HepG2 (cell line): ENCODE data around the gene SELENOV. TPM values are rescaled to one million over a fixed set of nuclear protein-coding genes. Genes with fewer than 3 reads are reported as not detected.

Experiments used
- ARHGAP35 ChIP-seq: sonication (generic); formaldehyde crosslinking; IDR thresholded peaks from 2 replicates; pipeline ENCODE4 v1.9.0; 2022; ENCODE audit warnings: mild to moderate bottlenecking, inconsistent platforms, moderate library complexity, missing genetic modification reagents, borderline replicate concordance
- ESRRA ChIP-seq: sonication (generic); formaldehyde crosslinking; IDR thresholded peaks from 2 replicates; pipeline ENCODE4 v1.5.1; 2020; ENCODE audit warnings: mild to moderate bottlenecking, low read depth, missing genetic modification reagents
- EZH2 ChIP-seq: conservative IDR thresholded peaks from 2 replicates; pipeline ENCODE4 v1.6.1; 2012; ENCODE audit warnings: mild to moderate bottlenecking, low read depth, low read length, moderate library complexity
- GTF3A ChIP-seq: sonication (generic); formaldehyde crosslinking; conservative IDR thresholded peaks from 2 replicates; pipeline ENCODE4 v1.4.0; 2020; ENCODE audit warnings: mild to moderate bottlenecking, missing genetic modification reagents
- HNRNPLL ChIP-seq: fragments of 200-400 bp; formaldehyde crosslinking; IDR thresholded peaks from 2 replicates; pipeline ENCODE4 v1.6.1; 2017; ENCODE audit warnings: mild to moderate bottlenecking, low read depth, low read length; ENCODE audit not compliant: poor library complexity, severe bottlenecking
- KAT7 ChIP-seq: IDR thresholded peaks from 2 replicates; pipeline ENCODE4 v1.6.1; 2018; ENCODE audit warnings: borderline replicate concordance, missing compliant biosample characterization
- KMT2A ChIP-seq: sonication (generic); formaldehyde crosslinking; IDR thresholded peaks from 2 replicates; pipeline ENCODE4 v1.4.0; 2020; ENCODE audit warnings: missing genetic modification reagents
- NPAS2 ChIP-seq: sonication (generic); formaldehyde crosslinking; IDR thresholded peaks from 2 replicates; pipeline ENCODE4 v1.8.0; 2022; ENCODE audit warnings: mild to moderate bottlenecking, missing genetic modification reagents, borderline replicate concordance
- RARG ChIP-seq: sonication (generic); formaldehyde crosslinking; IDR thresholded peaks from 2 replicates; pipeline ENCODE4 v1.4.0; 2020; ENCODE audit warnings: low read depth, mild to moderate bottlenecking, missing genetic modification reagents
- ZNF124 ChIP-seq: sonication (generic); formaldehyde crosslinking; IDR thresholded peaks from 2 replicates; pipeline ENCODE4 v1.4.0; 2020; ENCODE audit warnings: missing genetic modification reagents
- ZNF333 ChIP-seq: sonication (generic); formaldehyde crosslinking; IDR thresholded peaks from 2 replicates; pipeline ENCODE4 v1.4.0; 2020; ENCODE audit warnings: mild to moderate bottlenecking, missing genetic modification reagents, borderline replicate concordance
- ZNF543 ChIP-seq: sonication (generic); formaldehyde crosslinking; IDR thresholded peaks from 2 replicates; pipeline ENCODE4 v1.4.0; 2020; ENCODE audit warnings: mild to moderate bottlenecking, missing genetic modification reagents
- ZNF567 ChIP-seq: sonication (generic); formaldehyde crosslinking; IDR thresholded peaks from 2 replicates; pipeline ENCODE4 v1.8.1; 2023; ENCODE audit warnings: mild to moderate bottlenecking, missing genetic modification reagents, borderline replicate concordance
- ZNF629 ChIP-seq: sonication (generic); formaldehyde crosslinking; conservative IDR thresholded peaks from 2 replicates; pipeline ENCODE4 v1.5.0; 2020; ENCODE audit warnings: missing genetic modification reagents
- ZSCAN29 ChIP-seq: sonication (generic); formaldehyde crosslinking; conservative IDR thresholded peaks from 2 replicates; pipeline ENCODE4 v1.4.0; 2020; ENCODE audit warnings: mild to moderate bottlenecking, missing genetic modification reagents
- polyA plus RNA-seq, 8 experiments: library from polyadenylated mRNA; depleted of rRNA in 3 of 8; stranded (reverse) in 7 of 8; unstranded in 1 of 8; fragments of >200 nt; fragmentation: Illumina TruSeq in 4 of 8; extraction: Trizol in 4 of 8; gene quantifications; 2 replicates each; pipeline versions ENCODE4 v1.2.1 to v1.2.3, GENCODE V29; 2011 to 2016; ENCODE audit warnings: low read depth in 4 of 8, missing spikeins in 1 of 8, mixed read lengths in 1 of 8; ENCODE audit not compliant: insufficient read depth in 1 of 8
- total RNA-seq, 5 experiments: library from RNA; depleted of rRNA; stranded (reverse); fragments of >200 nt; fragmentation: Illumina TruSeq; extraction: Trizol; gene quantifications; 2 replicates each; pipeline ENCODE4 v1.2.3, GENCODE V29; 2016; ENCODE audit warnings: low read depth in 1 of 5
- TF ChIP-seq, protein P1 (sequence below): sonication (generic); formaldehyde crosslinking; IDR thresholded peaks from 2 replicates; pipeline ENCODE4 v1.8.0; 2023; ENCODE audit warnings: mild to moderate bottlenecking, missing genetic modification reagents
- TF ChIP-seq, protein P2 (sequence below): sonication (generic); formaldehyde crosslinking; IDR thresholded peaks from 2 replicates; pipeline ENCODE4 v1.5.0; 2020; ENCODE audit warnings: missing genetic modification reagents, mild to moderate bottlenecking, borderline replicate concordance
- TF ChIP-seq, protein P3 (sequence below), 2 experiments: sonication (generic) in 1 of 2; formaldehyde crosslinking in 1 of 2; IDR thresholded peaks; 2 replicates each; pipeline versions ENCODE4 v1.4.0 to v1.6.1; 2018 to 2020; ENCODE audit warnings: missing genetic modification reagents in 2 of 2, borderline replicate concordance in 1 of 2, low read depth in 1 of 2, mild to moderate bottlenecking in 1 of 2, missing biosample characterization in 1 of 2
- TF ChIP-seq, protein P4 (sequence below): IDR thresholded peaks from 2 replicates; pipeline ENCODE4 v1.6.1; 2018; ENCODE audit warnings: missing genetic modification reagents, mild to moderate bottlenecking, missing compliant biosample characterization
- TF ChIP-seq, protein P5 (sequence below): sonication (generic); formaldehyde crosslinking; IDR thresholded peaks from 2 replicates; pipeline ENCODE4 v1.8.1; 2023; ENCODE audit warnings: mild to moderate bottlenecking, moderate library complexity, missing genetic modification reagents
- TF ChIP-seq, protein P6 (sequence below): IDR thresholded peaks from 2 replicates; pipeline ENCODE4 v1.6.1; 2016; ENCODE audit warnings: missing genetic modification reagents, missing compliant biosample characterization

Gene SELENOV
- total and polyA plus RNA-seq, 2 of the 13 experiments (the other 11 are each of a cell fraction or from before 2014, with no cell fraction given), result not detected

DNA sequence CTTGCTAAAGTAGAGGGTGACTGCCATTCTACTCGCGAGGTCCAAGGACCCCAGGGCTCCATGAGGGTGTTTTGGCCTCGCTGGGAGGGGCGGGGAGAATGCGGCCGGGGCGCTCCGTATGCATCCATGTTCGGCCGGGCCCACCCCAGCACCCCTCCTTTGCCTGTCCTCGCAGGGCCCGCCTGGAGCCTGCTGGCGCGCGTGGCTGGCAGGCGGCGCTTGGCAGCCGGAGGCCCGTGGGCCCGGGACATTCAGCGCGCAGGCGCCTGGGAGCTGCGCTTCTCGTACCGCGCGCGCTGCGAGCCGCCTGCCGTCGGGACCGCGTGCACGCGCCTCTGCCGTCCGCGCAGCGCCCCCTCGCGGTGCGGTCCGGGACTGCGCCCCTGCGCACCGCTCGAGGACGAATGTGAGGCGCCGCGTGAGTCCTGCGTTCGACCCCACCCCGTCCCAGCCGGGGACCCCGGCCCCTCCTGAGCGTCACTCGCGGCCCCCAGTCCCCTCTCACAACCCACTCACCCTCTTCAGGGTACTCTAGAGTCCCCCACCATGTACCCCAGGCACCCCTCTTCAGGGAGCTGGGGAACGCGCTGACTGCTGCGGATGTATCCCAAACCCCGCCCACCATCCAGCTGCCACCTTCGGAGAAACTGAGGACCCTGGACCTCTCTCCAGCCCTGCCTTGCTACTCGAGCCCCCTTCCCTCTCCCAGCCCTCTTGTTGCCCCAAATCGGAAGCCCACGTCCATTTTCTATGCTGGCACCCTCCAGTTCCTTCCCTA, 12.1 kb upstream of the SELENOV start (continued):
- TF ChIP-seq ZNF567 (CRISPR knock-in tag) (peak; percentile 89), ZSCAN29 (CRISPR knock-in tag) (peak; percentile 66; the same call in 1 of the 2 replicates), ZNF124 (CRISPR knock-in tag) (peak; percentile 38; the same call in 1 of the 2 replicates), KAT7 (no peak), EZH2 (no peak), RARG (0 out of 2 replicates have a peak, but pooled peaks have one; percentile 75), ZNF543 (CRISPR knock-in tag) (peak; percentile 96; the same call in 1 of the 2 replicates), GTF3A (0 out of 2 replicates have a peak, but pooled peaks have one; percentile 40), HNRNPLL (peak; percentile 51), ZNF333 (CRISPR knock-in tag) (no peak), KMT2A (0 out of 2 replicates have a peak, but pooled peaks have one; percentile 50), ESRRA (CRISPR knock-in tag) (peak; percentile 88), ZNF629 (CRISPR knock-in tag) (no peak; the same call in 1 of the 2 replicates), ARHGAP35 (CRISPR knock-in tag) (peak; percentile 63), NPAS2 (CRISPR knock-in tag) (no peak)
- TF ChIP-seq, protein P1, sequence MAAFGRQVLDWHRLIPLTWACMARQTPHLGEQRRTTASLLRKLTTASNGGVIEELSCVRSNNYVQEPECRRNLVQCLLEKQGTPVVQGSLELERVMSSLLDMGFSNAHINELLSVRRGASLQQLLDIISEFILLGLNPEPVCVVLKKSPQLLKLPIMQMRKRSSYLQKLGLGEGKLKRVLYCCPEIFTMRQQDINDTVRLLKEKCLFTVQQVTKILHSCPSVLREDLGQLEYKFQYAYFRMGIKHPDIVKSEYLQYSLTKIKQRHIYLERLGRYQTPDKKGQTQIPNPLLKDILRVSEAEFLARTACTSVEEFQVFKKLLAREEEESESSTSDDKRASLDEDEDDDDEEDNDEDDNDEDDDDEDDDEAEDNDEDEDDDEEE (CRISPR knock-in tag), result peak; percentile 84
- TF ChIP-seq, protein P2, sequence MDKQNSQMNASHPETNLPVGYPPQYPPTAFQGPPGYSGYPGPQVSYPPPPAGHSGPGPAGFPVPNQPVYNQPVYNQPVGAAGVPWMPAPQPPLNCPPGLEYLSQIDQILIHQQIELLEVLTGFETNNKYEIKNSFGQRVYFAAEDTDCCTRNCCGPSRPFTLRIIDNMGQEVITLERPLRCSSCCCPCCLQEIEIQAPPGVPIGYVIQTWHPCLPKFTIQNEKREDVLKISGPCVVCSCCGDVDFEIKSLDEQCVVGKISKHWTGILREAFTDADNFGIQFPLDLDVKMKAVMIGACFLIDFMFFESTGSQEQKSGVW (CRISPR knock-in tag), result 0 out of 2 replicates have a peak, but pooled peaks have one; percentile 69
- TF ChIP-seq, protein P3, sequence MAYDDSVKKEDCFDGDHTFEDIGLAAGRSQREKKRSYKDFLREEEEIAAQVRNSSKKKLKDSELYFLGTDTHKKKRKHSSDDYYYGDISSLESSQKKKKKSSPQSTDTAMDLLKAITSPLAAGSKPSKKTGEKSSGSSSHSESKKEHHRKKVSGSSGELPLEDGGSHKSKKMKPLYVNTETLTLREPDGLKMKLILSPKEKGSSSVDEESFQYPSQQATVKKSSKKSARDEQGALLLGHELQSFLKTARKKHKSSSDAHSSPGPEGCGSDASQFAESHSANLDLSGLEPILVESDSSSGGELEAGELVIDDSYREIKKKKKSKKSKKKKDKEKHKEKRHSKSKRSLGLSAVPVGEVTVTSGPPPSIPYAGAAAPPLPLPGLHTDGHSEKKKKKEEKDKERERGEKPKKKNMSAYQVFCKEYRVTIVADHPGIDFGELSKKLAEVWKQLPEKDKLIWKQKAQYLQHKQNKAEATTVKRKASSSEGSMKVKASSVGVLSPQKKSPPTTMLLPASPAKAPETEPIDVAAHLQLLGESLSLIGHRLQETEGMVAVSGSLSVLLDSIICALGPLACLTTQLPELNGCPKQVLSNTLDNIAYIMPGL (CRISPR knock-in tag; IDR thresholded peaks at IDR 0.05; ENCODE audit: borderline replicate concordance in 1 of 2, low read depth in 1 of 2), result peak; percentile 60 to 83
- TF ChIP-seq, protein P4, sequence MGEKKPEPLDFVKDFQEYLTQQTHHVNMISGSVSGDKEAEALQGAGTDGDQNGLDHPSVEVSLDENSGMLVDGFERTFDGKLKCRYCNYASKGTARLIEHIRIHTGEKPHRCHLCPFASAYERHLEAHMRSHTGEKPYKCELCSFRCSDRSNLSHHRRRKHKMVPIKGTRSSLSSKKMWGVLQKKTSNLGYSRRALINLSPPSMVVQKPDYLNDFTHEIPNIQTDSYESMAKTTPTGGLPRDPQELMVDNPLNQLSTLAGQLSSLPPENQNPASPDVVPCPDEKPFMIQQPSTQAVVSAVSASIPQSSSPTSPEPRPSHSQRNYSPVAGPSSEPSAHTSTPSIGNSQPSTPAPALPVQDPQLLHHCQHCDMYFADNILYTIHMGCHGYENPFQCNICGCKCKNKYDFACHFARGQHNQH (CRISPR knock-in tag), result peak; percentile 77; the same call in 1 of the 2 replicates
- TF ChIP-seq, protein P5, sequence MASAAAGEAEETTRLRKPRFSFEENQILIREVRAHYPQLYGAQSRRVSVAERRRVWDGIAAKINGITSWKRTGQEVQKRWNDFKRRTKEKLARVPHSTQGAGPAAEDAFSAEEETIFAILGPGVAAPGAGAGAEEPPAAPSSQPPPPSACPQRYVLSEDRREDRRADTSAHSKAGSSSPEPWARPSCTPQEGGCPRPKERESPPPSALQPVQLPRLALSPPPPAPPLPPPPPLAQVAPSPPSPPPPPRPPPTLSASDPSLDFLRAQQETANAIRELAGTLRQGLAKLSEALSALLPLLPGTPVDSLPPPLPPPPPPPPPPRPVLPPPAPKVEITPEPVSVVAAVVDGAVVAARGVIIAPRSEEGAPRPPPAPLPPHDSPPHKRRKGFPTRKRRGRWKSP (CRISPR knock-in tag), result peak; percentile 95
- TF ChIP-seq, protein P6, sequence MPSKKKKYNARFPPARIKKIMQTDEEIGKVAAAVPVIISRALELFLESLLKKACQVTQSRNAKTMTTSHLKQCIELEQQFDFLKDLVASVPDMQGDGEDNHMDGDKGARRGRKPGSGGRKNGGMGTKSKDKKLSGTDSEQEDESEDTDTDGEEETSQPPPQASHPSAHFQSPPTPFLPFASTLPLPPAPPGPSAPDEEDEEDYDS (CRISPR knock-in tag), result no peak
